HepG2 (cell line): ENCODE results near the gene FBF1. TPM values are rescaled to one million over a fixed set of nuclear protein-coding genes. Genes with fewer than 3 reads are reported as not detected.
A peak's percentile ranks its signal among the peaks of the same experiment; 100 is the strongest.

Experiments
- CCAR2 ChIP-seq: fragments of 200-400 bp; formaldehyde crosslinking; optimal IDR thresholded peaks from 2 replicates; pipeline ENCODE3; 2018; ENCODE audit warnings: low read depth, mild to moderate bottlenecking, low read length, moderate library complexity
- ERF ChIP-seq: IDR thresholded peaks from 2 replicates; pipeline ENCODE4 v1.6.1; 2018; ENCODE audit warnings: missing biosample characterization, missing genetic modification reagents
- HNF1A ChIP-seq, 2 experiments: sonication (generic) in 1 of 2; formaldehyde crosslinking in 1 of 2; IDR thresholded peaks; 2 replicates each; pipeline versions ENCODE4 v1.4.0 to v1.6.1; 2016 to 2020; ENCODE audit warnings: borderline replicate concordance in 1 of 2, low read depth in 1 of 2, mild to moderate bottlenecking in 1 of 2, missing genetic modification reagents in 1 of 2
- TBX3 ChIP-seq: fragments of 450-650 bp; IDR thresholded peaks from 2 replicates; pipeline ENCODE4 v1.6.1; 2017; ENCODE audit warnings: antibody characterized with exemption, mild to moderate bottlenecking, inconsistent platforms, borderline replicate concordance
- TEF ChIP-seq: sonication (generic); formaldehyde crosslinking; IDR thresholded peaks from 2 replicates; pipeline ENCODE4 v1.5.0; 2020; ENCODE audit warnings: missing genetic modification reagents
- USF2 ChIP-seq, 2 experiments: sonication (generic) in 1 of 2; formaldehyde crosslinking in 1 of 2; IDR thresholded peaks; 2 replicates each; pipeline versions ENCODE4 v1.5.1 to v1.6.1; 2011 to 2020; ENCODE audit warnings: borderline replicate concordance in 1 of 2, low read depth in 1 of 2, low read length in 1 of 2, mild to moderate bottlenecking in 1 of 2, missing genetic modification reagents in 1 of 2, moderate library complexity in 1 of 2
- ZFP1 ChIP-seq: IDR thresholded peaks from 2 replicates; pipeline ENCODE4 v1.6.1; 2016
- ZFP37 ChIP-seq: sonication (generic); formaldehyde crosslinking; IDR thresholded peaks from 2 replicates; pipeline ENCODE4 v1.4.0; 2020; ENCODE audit warnings: missing genetic modification reagents, borderline replicate concordance
- ZNF18 ChIP-seq: sonication (generic); formaldehyde crosslinking; IDR thresholded peaks from 2 replicates; pipeline ENCODE4 v1.8.0; 2022; ENCODE audit warnings: mild to moderate bottlenecking, missing genetic modification reagents; ENCODE audit not compliant: insufficient replicate concordance
- ZNF704 ChIP-seq: sonication (generic); formaldehyde crosslinking; IDR thresholded peaks from 2 replicates; pipeline ENCODE4 v1.8.1; 2023; ENCODE audit warnings: mild to moderate bottlenecking, inconsistent platforms, moderate library complexity, missing genetic modification reagents, borderline replicate concordance
- polyA plus RNA-seq, 8 experiments: library from polyadenylated mRNA; depleted of rRNA in 3 of 8; stranded (reverse) in 7 of 8; unstranded in 1 of 8; fragments of >200 nt; fragmentation: Illumina TruSeq in 4 of 8; extraction: Trizol in 4 of 8; gene quantifications; 2 replicates each; pipeline versions ENCODE4 v1.2.1 to v1.2.3, GENCODE V29; 2011 to 2016; ENCODE audit warnings: low read depth in 4 of 8, missing spikeins in 1 of 8, mixed read lengths in 1 of 8; ENCODE audit not compliant: insufficient read depth in 1 of 8
- total RNA-seq, 5 experiments: library from RNA; depleted of rRNA; stranded (reverse); fragments of >200 nt; fragmentation: Illumina TruSeq; extraction: Trizol; gene quantifications; 2 replicates each; pipeline ENCODE4 v1.2.3, GENCODE V29; 2016; ENCODE audit warnings: low read depth in 1 of 5

Gene FBF1
- total and polyA plus RNA-seq, 2 of the 13 experiments (the other 11 are each of a cell fraction or from before 2014, with no cell fraction given), result 2.4 to 8.1 TPM

GRCh38 chr17:75979705-75980187, 38.9 kb upstream of the FBF1 start (continued):
- TF ChIP-seq USF2 (IDR thresholded peaks at IDR 0.05; ENCODE audit: low read depth, low read length), result no peak
- TF ChIP-seq USF2 (CRISPR knock-in tag; IDR thresholded peaks at IDR 0.05; ENCODE audit: borderline replicate concordance), result no peak
- TF ChIP-seq ERF (CRISPR knock-in tag), result no peak
- TF ChIP-seq ZNF704 (CRISPR knock-in tag), result peak; percentile 67; the same call in 1 of the 2 replicates
- TF ChIP-seq HNF1A (IDR thresholded peaks at IDR 0.05; ENCODE audit: low read depth), result no peak
- TF ChIP-seq HNF1A (CRISPR knock-in tag; IDR thresholded peaks at IDR 0.05; ENCODE audit: borderline replicate concordance), result no peak
- TF ChIP-seq CCAR2, result no peak
- TF ChIP-seq ZNF18, result peak; percentile 6
- no peak for TF ChIP-seq ZFP37 (CRISPR knock-in tag)
- 0 out of 2 replicates have a peak, but pooled peaks have one; percentile 1 for TF ChIP-seq ZFP1 (CRISPR knock-in tag)
- TF ChIP-seq TBX3, result no peak
- TF ChIP-seq TEF (CRISPR knock-in tag), result 0 out of 2 replicates have a peak, but pooled peaks have one; percentile 3
